K562 (cell line): ENCODE data around the gene C11orf65. TPM values are rescaled to one million over a fixed set of nuclear protein-coding genes. Genes with fewer than 3 reads are reported as not detected.

Experiments
- CBX2 ChIP-seq: fragments of 200-600 bp; sonication (generic); IDR thresholded peaks from one replicate; pipeline ENCODE4 v1.6.1; 2012; ENCODE audit warnings: mild to moderate bottlenecking, low read length, inconsistent platforms; ENCODE audit not compliant: insufficient read depth, poor library complexity, severe bottlenecking
- CHCHD3 ChIP-seq: fragments of 250-450 bp; sonication (Bioruptor Pico); IDR thresholded peaks from 2 replicates; pipeline ENCODE4 v2.1.2; 2022; ENCODE audit warnings: mild to moderate bottlenecking
- ETV5 ChIP-seq: sonication (generic); formaldehyde crosslinking; IDR thresholded peaks from 2 replicates; pipeline ENCODE4 v1.4.0; 2020; ENCODE audit warnings: low read depth, mild to moderate bottlenecking, missing genetic modification reagents
- JUN ChIP-seq, 2 experiments: sonication (generic) in 1 of 2; formaldehyde crosslinking in 1 of 2; IDR thresholded peaks; 2 replicates each; pipeline versions ENCODE4 v1.6.1 to v1.8.0; 2012 to 2022; ENCODE audit warnings: borderline replicate concordance in 2 of 2, mild to moderate bottlenecking in 2 of 2, improper control_type of control experiment in 1 of 2, low read depth in 1 of 2, low read length in 1 of 2, missing genetic modification reagents in 1 of 2
- KLF1 ChIP-seq: fragments of 450-650 bp; IDR thresholded peaks from 2 replicates; pipeline ENCODE4 v1.6.1; 2016; ENCODE audit warnings: missing genetic modification characterization, missing compliant biosample characterization
- MBD2 ChIP-seq: sonication (generic); IDR thresholded peaks from 2 replicates; pipeline ENCODE4 v1.6.1; 2016; ENCODE audit warnings: low read depth, borderline replicate concordance
- RUNX1 ChIP-seq: sonication (generic); IDR thresholded peaks from 2 replicates; pipeline ENCODE4 v1.6.1; 2016; ENCODE audit warnings: antibody characterized with exemption, low read depth
- SIN3A ChIP-seq, 2 experiments: fragments of 150-350 bp in 1 of 2; IDR thresholded peaks; 2 replicates each; pipeline ENCODE4 v1.6.1; 2011 to 2016; ENCODE audit warnings: borderline replicate concordance in 2 of 2, low read depth in 2 of 2, low read length in 2 of 2, mild to moderate bottlenecking in 2 of 2, moderate library complexity in 2 of 2; ENCODE audit not compliant: control insufficient read depth in 1 of 2
- SMAD2 ChIP-seq: fragments of 150-350 bp; IDR thresholded peaks from 2 replicates; pipeline ENCODE4 v1.6.1; 2014; ENCODE audit warnings: low read depth, mild to moderate bottlenecking, low read length
- SMAD3 ChIP-seq: fragments of 450-650 bp; formaldehyde crosslinking; conservative IDR thresholded peaks from 2 replicates; pipeline ENCODE4 v1.4.0; 2020; ENCODE audit warnings: mild to moderate bottlenecking
- TFAP4 ChIP-seq: sonication (generic); formaldehyde crosslinking; IDR thresholded peaks from 2 replicates; pipeline ENCODE4 v1.8.0; 2022; ENCODE audit warnings: missing genetic modification reagents, mild to moderate bottlenecking, moderate library complexity, borderline replicate concordance
- ZNF347 ChIP-seq: fragments of 450-650 bp; formaldehyde crosslinking; IDR thresholded peaks from 2 replicates; pipeline ENCODE4 v1.4.0; 2020; ENCODE audit warnings: low read depth, mild to moderate bottlenecking, moderate library complexity
- ZNF507 ChIP-seq: conservative IDR thresholded peaks from 2 replicates; pipeline ENCODE4 v1.6.1; 2017; ENCODE audit warnings: missing genetic modification characterization, missing compliant biosample characterization
- ZNF589 ChIP-seq: fragments of 200-800 bp; sonication (Bioruptor generic); IDR thresholded peaks from 2 replicates; pipeline ENCODE4 v1.6.1; 2016; ENCODE audit warnings: low read depth, missing genetic modification characterization, missing compliant biosample characterization
- ZNF77 ChIP-seq: fragments of 250-450 bp; sonication (Bioruptor Pico); IDR thresholded peaks from 2 replicates; pipeline ENCODE4 v1.5.0; 2020
- ZSCAN32 ChIP-seq: fragments of 450-650 bp; formaldehyde crosslinking; IDR thresholded peaks from 2 replicates; pipeline ENCODE4 v1.4.0; 2020; ENCODE audit warnings: mild to moderate bottlenecking, moderate library complexity
- polyA plus RNA-seq, 8 experiments: library from polyadenylated mRNA; depleted of rRNA in 4 of 8; stranded (reverse) in 5 of 8; unstranded in 3 of 8; fragments of >200 nt; fragmentation: Nextera tagmentation in 2 of 8; fragmentation: Illumina TruSeq in 1 of 8; extraction: Ambion mirVana in 2 of 8; extraction: Trizol in 1 of 8; gene quantifications; 2 replicates each; pipeline versions ENCODE4 v1.2.1 to v1.2.3, GENCODE V29; 2011 to 2014; ENCODE audit warnings: inconsistent platforms in 1 of 8, missing spikeins in 1 of 8
- total RNA-seq, 7 experiments: library from RNA; depleted of rRNA in 6 of 7; stranded (reverse); fragments of >200 nt in 6 of 7; fragmentation: Illumina TruSeq in 2 of 7; extraction: Trizol in 2 of 7; gene quantifications; 2 replicates each; pipeline versions ENCODE4 v1.2.1 to v1.2.3, GENCODE V29; 2011 to 2021; ENCODE audit warnings: low replicate concordance in 1 of 7
- TF ChIP-seq, protein P1 (sequence below), 2 experiments: fragments of 450-650 bp; formaldehyde crosslinking in 1 of 2; IDR thresholded peaks; 2 replicates each; pipeline versions ENCODE4 v1.4.0 to v1.6.1; 2014 to 2020; ENCODE audit warnings: mild to moderate bottlenecking in 2 of 2, borderline replicate concordance in 1 of 2, low read depth in 1 of 2

The C11orf65 gene
- total and polyA plus RNA-seq, 9 of the 15 experiments (the other 6 are each of a cell fraction or from before 2014, with no cell fraction given), result 1.0 to 2.1 (median 1.2) TPM

- no peak for TF ChIP-seq MBD2
- TF ChIP-seq, protein P1, sequence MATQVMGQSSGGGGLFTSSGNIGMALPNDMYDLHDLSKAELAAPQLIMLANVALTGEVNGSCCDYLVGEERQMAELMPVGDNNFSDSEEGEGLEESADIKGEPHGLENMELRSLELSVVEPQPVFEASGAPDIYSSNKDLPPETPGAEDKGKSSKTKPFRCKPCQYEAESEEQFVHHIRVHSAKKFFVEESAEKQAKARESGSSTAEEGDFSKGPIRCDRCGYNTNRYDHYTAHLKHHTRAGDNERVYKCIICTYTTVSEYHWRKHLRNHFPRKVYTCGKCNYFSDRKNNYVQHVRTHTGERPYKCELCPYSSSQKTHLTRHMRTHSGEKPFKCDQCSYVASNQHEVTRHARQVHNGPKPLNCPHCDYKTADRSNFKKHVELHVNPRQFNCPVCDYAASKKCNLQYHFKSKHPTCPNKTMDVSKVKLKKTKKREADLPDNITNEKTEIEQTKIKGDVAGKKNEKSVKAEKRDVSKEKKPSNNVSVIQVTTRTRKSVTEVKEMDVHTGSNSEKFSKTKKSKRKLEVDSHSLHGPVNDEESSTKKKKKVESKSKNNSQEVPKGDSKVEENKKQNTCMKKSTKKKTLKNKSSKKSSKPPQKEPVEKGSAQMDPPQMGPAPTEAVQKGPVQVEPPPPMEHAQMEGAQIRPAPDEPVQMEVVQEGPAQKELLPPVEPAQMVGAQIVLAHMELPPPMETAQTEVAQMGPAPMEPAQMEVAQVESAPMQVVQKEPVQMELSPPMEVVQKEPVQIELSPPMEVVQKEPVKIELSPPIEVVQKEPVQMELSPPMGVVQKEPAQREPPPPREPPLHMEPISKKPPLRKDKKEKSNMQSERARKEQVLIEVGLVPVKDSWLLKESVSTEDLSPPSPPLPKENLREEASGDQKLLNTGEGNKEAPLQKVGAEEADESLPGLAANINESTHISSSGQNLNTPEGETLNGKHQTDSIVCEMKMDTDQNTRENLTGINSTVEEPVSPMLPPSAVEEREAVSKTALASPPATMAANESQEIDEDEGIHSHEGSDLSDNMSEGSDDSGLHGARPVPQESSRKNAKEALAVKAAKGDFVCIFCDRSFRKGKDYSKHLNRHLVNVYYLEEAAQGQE (IDR thresholded peaks at IDR 0.05; ENCODE audit: borderline replicate concordance), result peak; percentile 28; the same call in 1 of the 2 replicates
- TF ChIP-seq, protein P1 (CRISPR knock-in tag; IDR thresholded peaks at IDR 0.05; ENCODE audit: low read depth), result peak; percentile 62; the same call in 1 of the 2 replicates
- TF ChIP-seq SMAD3 (CRISPR knock-in tag), result no peak
- no peak for TF ChIP-seq ZSCAN32 (CRISPR knock-in tag)
- no peak for TF ChIP-seq ETV5
- no peak for TF ChIP-seq CHCHD3 (CRISPR knock-in tag)
- TF ChIP-seq ZNF589 (CRISPR knock-in tag), result no peak
- no peak; the same call in 1 of the 2 replicates for TF ChIP-seq KLF1
- no peak for TF ChIP-seq JUN (IDR thresholded peaks at IDR 0.05; ENCODE audit: borderline replicate concordance, low read depth, low read length)
- TF ChIP-seq JUN (CRISPR knock-in tag; IDR thresholded peaks at IDR 0.05; ENCODE audit: borderline replicate concordance), result peak; percentile 95; the same call in 1 of the 2 replicates
- TF ChIP-seq SIN3A (IDR thresholded peaks at IDR 0.05; ENCODE audit: borderline replicate concordance in 2 of 2, control insufficient read depth in 1 of 2, low read depth in 2 of 2, low read length in 2 of 2), result peak in 1 of 2 experiments; percentile 16; a peak in 2 of 4 replicates
- TF ChIP-seq RUNX1, result peak; percentile 18; the same call in 1 of the 2 replicates
- TF ChIP-seq CBX2, result no peak
- peak; percentile 65 for TF ChIP-seq TFAP4 (CRISPR knock-in tag)
- no peak for TF ChIP-seq ZNF507 (tag)
- no peak for TF ChIP-seq SMAD2
- TF ChIP-seq ZNF347 (CRISPR knock-in tag), result no peak
- TF ChIP-seq ZNF77, result no peak
Measured at GRCh38 chr11:108498046-108498815, 30.9 kb upstream of the C11orf65 start, which contains the start of gene POGLUT3 (continued).
